ENCODE data around the gene MYOCD.

GRCh38 chr17:12637015-12637414, 28.7 kb upstream of the MYOCD start:
- TF ChIP-seq CTCF (IDR thresholded peaks at IDR 0.05) (no peak), POLR2A (IDR thresholded peaks at IDR 0.05) (no peak), POLR2AphosphoS5 (IDR thresholded peaks at IDR 0.05) (no peak)
